B cell (primary cell): ENCODE results near the gene APOO. TPM values are rescaled to one million over a fixed set of nuclear protein-coding genes. Genes with fewer than 3 reads are reported as not detected.
"Not testable (repeated sequence)": the region's sequence is repeated elsewhere in the genome, so short reads cannot be mapped to it uniquely, and the experiment has no call there.

ENCODE experiments used
- ATAC-seq: fragments of 200-7000 bp; cut with Tn5 transposase; one replicate; pipeline ENCODE4 v1.10.0; 2021; ENCODE audit warnings: low read depth, mild to moderate bottlenecking, moderate number of reproducible peaks, moderate library complexity
- CTCF ChIA-PET: fragments of 350-600 bp; sonication (Branson Sonifier 250); formaldehyde crosslinking; loops from one replicate; lab custom pipeline; 2021; ENCODE audit warnings: antibody characterized with exemption, inconsistent platforms; lab: Charles Lee
- POLR2A ChIA-PET: fragments of 350-600 bp; sonication (Branson Sonifier 250); formaldehyde crosslinking; loops from one replicate; lab custom pipeline; 2021; ENCODE audit warnings: antibody characterized with exemption; lab: Charles Lee
- DNase-seq: peaks from one replicate; pipeline ENCODE4 v3.0.0; 2013
- H2AFZ ChIP-seq: 2 replicates; pipeline ENCODE4 v1.6.1; 2012; ENCODE audit warnings: mild to moderate bottlenecking, low read depth, low read length; ENCODE audit not compliant: insufficient read depth, poor library complexity, severe bottlenecking
- H3K27ac ChIP-seq, 2 donors: 1 replicate in 1 of 2; 2 replicates in 1 of 2; pipeline ENCODE4 v1.5.1; 2012 to 2013; ENCODE audit warnings: low read length in 2 of 2, mild to moderate bottlenecking in 2 of 2, moderate library complexity in 1 of 2
- H3K27me3 ChIP-seq, 4 experiments: fragments of 200-600 bp in 1 of 4; sonication (generic) in 1 of 4; replicated peaks in 1 of 4; 1 replicate in 2 of 4; 2 replicates in 2 of 4; pipeline versions ENCODE4 v1.6.1 to v1.7.0; 2013 to 2016; ENCODE audit warnings: low read length in 3 of 4, mild to moderate bottlenecking in 2 of 4, mixed read lengths in 1 of 4, moderate library complexity in 1 of 4; ENCODE audit not compliant: insufficient read depth in 4 of 4, control insufficient read depth in 3 of 4; ENCODE audit errors: control extremely low read depth in 1 of 4
- H3K36me3 ChIP-seq, 2 experiments: replicated peaks in 1 of 2; 1 replicate in 1 of 2; 2 replicates in 1 of 2; pipeline versions ENCODE4 v1.6.1 to v1.7.1; 2013; ENCODE audit warnings: low read length in 1 of 2; ENCODE audit not compliant: insufficient read depth in 2 of 2, control insufficient read depth in 1 of 2; ENCODE audit errors: control extremely low read depth in 1 of 2, extremely low read depth in 1 of 2
- H3K4me1 ChIP-seq, 2 donors: fragments of 200-600 bp in 1 of 2; sonication (generic) in 1 of 2; 1 replicate in 1 of 2; 2 replicates in 1 of 2; pipeline versions ENCODE4 v1.5.1 to v1.6.1; 2013 to 2017; ENCODE audit warnings: low read length in 2 of 2; ENCODE audit not compliant: control insufficient read depth in 2 of 2, insufficient read depth in 2 of 2
- H3K4me2 ChIP-seq: replicated peaks from 2 replicates; pipeline ENCODE3; 2012; ENCODE audit warnings: mild to moderate bottlenecking, low read depth, low read length; ENCODE audit not compliant: poor library complexity, severe bottlenecking
- H3K4me3 ChIP-seq, 5 experiments: fragments of 200-600 bp in 1 of 5; sonication (generic) in 1 of 5; 1 replicate in 3 of 5; 2 replicates in 2 of 5; pipeline versions ENCODE4 v1.5.1 to v1.7.0; 2011 to 2016; ENCODE audit warnings: low read length in 4 of 5, mild to moderate bottlenecking in 4 of 5, low read depth in 2 of 5, control low read depth in 1 of 5, moderate library complexity in 1 of 5; ENCODE audit not compliant: insufficient read depth in 1 of 5; ENCODE audit errors: control extremely low read depth in 1 of 5, extremely low read depth in 1 of 5
- H3K79me2 ChIP-seq: fragments of 200-600 bp; sonication (generic); one replicate; pipeline ENCODE4 v1.6.0; 2016; ENCODE audit warnings: low read length; ENCODE audit not compliant: control insufficient read depth, insufficient read depth
- H3K9ac ChIP-seq: fragments of 200-600 bp; sonication (generic); 2 replicates; pipeline ENCODE4 v1.6.1; 2017; ENCODE audit warnings: mild to moderate bottlenecking, low read length, moderate library complexity
- H3K9me3 ChIP-seq, 3 donors: one replicate each; pipeline versions ENCODE4 v1.6.1 to v1.7.1; 2013; ENCODE audit warnings: low read length in 2 of 3; ENCODE audit not compliant: control insufficient read depth in 2 of 3, insufficient read depth in 1 of 3; ENCODE audit errors: control extremely low read depth in 1 of 3
- H4K20me1 ChIP-seq: 2 replicates; pipeline ENCODE4 v1.6.0; 2012; ENCODE audit warnings: mild to moderate bottlenecking, low read length; ENCODE audit not compliant: insufficient read depth, control insufficient read depth, poor library complexity, severe bottlenecking
- H3K27ac Mint-ChIP-seq: one replicate; pipeline ENCODE4 v1.8.0; 2021; ENCODE audit warnings: mixed read lengths
- H3K27me3 Mint-ChIP-seq: one replicate; pipeline ENCODE4 v1.8.0; 2021; ENCODE audit warnings: mixed read lengths
- H3K4me1 Mint-ChIP-seq: one replicate; pipeline ENCODE4 v1.8.0; 2021; ENCODE audit warnings: mixed read lengths
- H3K4me3 Mint-ChIP-seq: one replicate; pipeline ENCODE4 v1.8.0; 2021; ENCODE audit warnings: mixed read lengths
- H3K9me3 Mint-ChIP-seq: one replicate; pipeline ENCODE4 v1.8.0; 2022; ENCODE audit warnings: mixed read lengths; ENCODE audit not compliant: insufficient read depth
- EZH2 ChIP-seq: IDR thresholded peaks from 2 replicates; pipeline ENCODE4 v1.6.1; 2012; ENCODE audit warnings: borderline replicate concordance, low read depth, mild to moderate bottlenecking, moderate library complexity, low read length; ENCODE audit not compliant: insufficient read depth, poor library complexity, severe bottlenecking
- WGBS: methylation state at CpG from one replicate; pipeline ENCODE4 v1.1.5; 2013; ENCODE audit warnings: missing lambda C conversion rate; ENCODE audit not compliant: insufficient coverage; 5-methylcytosine and 5-hydroxymethylcytosine counted together
- intact Hi-C: fragments of 100-400 bp; cut with micrococcal nuclease; formaldehyde crosslinking; loops from one replicate; pipeline ENCODE4 v1.10.0; 2022
- polyA plus RNA-seq: library from polyadenylated mRNA; depleted of rRNA; stranded (reverse); fragments of >200 nt; gene quantifications from 2 replicates; pipeline ENCODE4 v1.2.3, GENCODE V29; 2012
- total RNA-seq, 2 donors: library from RNA; stranded (reverse); fragments of 120-200 nt in 1 of 2; gene quantifications; 1 replicate in 1 of 2; 2 replicates in 1 of 2; pipeline versions ENCODE4 v1.2.3 to v1.2.4, GENCODE V29; 2013 to 2022
- TF ChIP-seq, protein P1 (sequence below): fragments of 200-600 bp; IDR thresholded peaks from one replicate; pipeline ENCODE4 v1.8.0; 2022; ENCODE audit warnings: antibody characterized with exemption, mild to moderate bottlenecking

APOO gene
- total and polyA plus RNA-seq, 2 donors (not counting 1 experiment from before 2014, with no cell fraction given) = 4.7 to 7.2 TPM

DNA sequence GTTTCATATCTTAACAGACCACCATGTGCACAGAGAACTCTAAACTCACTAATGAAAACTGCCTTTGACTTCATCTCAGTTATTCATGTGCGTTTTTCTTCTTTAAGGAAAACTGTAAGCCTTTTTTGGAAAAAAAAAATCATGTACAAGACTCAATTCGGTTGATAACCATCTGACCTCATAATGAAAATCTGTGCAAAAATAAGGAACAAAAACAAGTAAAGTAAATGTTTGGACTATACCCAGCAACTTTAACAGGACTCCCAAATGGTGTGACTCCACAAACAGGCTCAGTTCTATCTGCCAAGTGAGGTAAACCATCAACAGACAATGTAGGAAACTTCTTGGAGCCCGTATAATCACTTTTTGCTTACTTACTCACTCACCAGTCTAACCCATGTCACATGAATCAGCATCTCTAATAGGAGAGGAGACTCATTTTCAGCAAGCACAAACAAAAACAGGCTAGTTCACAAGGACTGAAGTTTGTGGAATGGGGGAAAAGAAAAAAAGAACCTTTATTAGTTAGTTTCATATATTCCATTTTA, 9.3 kb downstream of the APOO start:
- no peaks in the 10 kb centered on the region for H3K36me3 ChIP-seq
- no peak for DNase-seq
- Mint-ChIP-seq H3K27ac (peak overlapping the region; percentile 32), H3K9me3 (no peaks in the 10 kb centered on the region), H3K4me1 (no peaks in the 10 kb centered on the region), H3K27me3 (no peaks in the 10 kb centered on the region), H3K4me3 (no peak overlapping the region)
- no peak overlapping the region for H3K4me3 ChIP-seq
- no peak for ATAC-seq
- no peaks in the 10 kb centered on the region for H3K79me2 ChIP-seq
- ChIA-PET POLR2A (no interaction called here), CTCF (interaction anchor here (0.9 kb wide), 2 partner anchors 199 to 205 kb away, joined by 3 to 5 read pairs; no protein-coding TSS in a partner anchor)
- H3K4me1 ChIP-seq = peaks cover 6 to 9% of the 10 kb centered on the region in 2 donors
- H3K9ac ChIP-seq = no peak overlapping the region
- intact Hi-C loops = no loop called here
- WGBS = no CpG with 5 or more reads among the region's 3 CpGs
- no peaks in the 10 kb centered on the region for H3K27me3 ChIP-seq
- H3K9me3 ChIP-seq = no peaks in the 10 kb centered on the region
- H4K20me1 ChIP-seq = no peaks in the 10 kb centered on the region
- TF ChIP-seq, protein P1, sequence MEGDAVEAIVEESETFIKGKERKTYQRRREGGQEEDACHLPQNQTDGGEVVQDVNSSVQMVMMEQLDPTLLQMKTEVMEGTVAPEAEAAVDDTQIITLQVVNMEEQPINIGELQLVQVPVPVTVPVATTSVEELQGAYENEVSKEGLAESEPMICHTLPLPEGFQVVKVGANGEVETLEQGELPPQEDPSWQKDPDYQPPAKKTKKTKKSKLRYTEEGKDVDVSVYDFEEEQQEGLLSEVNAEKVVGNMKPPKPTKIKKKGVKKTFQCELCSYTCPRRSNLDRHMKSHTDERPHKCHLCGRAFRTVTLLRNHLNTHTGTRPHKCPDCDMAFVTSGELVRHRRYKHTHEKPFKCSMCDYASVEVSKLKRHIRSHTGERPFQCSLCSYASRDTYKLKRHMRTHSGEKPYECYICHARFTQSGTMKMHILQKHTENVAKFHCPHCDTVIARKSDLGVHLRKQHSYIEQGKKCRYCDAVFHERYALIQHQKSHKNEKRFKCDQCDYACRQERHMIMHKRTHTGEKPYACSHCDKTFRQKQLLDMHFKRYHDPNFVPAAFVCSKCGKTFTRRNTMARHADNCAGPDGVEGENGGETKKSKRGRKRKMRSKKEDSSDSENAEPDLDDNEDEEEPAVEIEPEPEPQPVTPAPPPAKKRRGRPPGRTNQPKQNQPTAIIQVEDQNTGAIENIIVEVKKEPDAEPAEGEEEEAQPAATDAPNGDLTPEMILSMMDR = no peak
- TF ChIP-seq EZH2 = no peak
- no peak overlapping the region for H3K27ac ChIP-seq
- H3K4me2 ChIP-seq = no peak overlapping the region
- no peak overlapping the region for H2AFZ ChIP-seq

GRCh38 chrX:23896981-23897380, 10.8 kb downstream of the APOO start:
- DNase-seq (no peak), ATAC-seq (no peak)
- Histone ChIP-seq H3K4me3 (no peak overlapping the region), H3K4me2 (no peak overlapping the region), H3K9me3 (no peaks in the 10 kb centered on the region), H3K79me2 (no peaks in the 10 kb centered on the region), H3K27me3 (no peaks in the 10 kb centered on the region), H3K4me1 (peaks cover 2 to 5% of the 10 kb centered on the region in 2 donors), H2AFZ (no peak overlapping the region), H3K9ac (no peak overlapping the region), H3K36me3 (no peaks in the 10 kb centered on the region), H4K20me1 (no peaks in the 10 kb centered on the region), H3K27ac (no peak overlapping the region)
- Mint-ChIP-seq H3K9me3 (no peaks in the 10 kb centered on the region), H3K27ac (no peak overlapping the region), H3K27me3 (no peaks in the 10 kb centered on the region), H3K4me3 (no peak overlapping the region), H3K4me1 (no peaks in the 10 kb centered on the region)
- no CpG with 5 or more reads among the region's 2 CpGs for WGBS
- CTCF ChIA-PET = interaction anchor here (0.8 kb wide), 1 partner anchor 203 kb away, joined by 3 read pairs; no protein-coding TSS in a partner anchor
- intact Hi-C loops = no loop called here
- POLR2A ChIA-PET = interaction anchor here (0.5 kb wide), 1 partner anchor 221 kb away, joined by 10 read pairs; no protein-coding TSS in a partner anchor
- TF ChIP-seq, protein P1 = no peak

GRCh38 chrX:23896539-23896938, 11.2 kb downstream of the APOO start:
- H3K4me1 ChIP-seq, H3K4me3 Mint-ChIP-seq, H3K79me2 ChIP-seq, H3K9ac ChIP-seq, H2AFZ ChIP-seq, H3K27ac Mint-ChIP-seq, H3K27me3 Mint-ChIP-seq, intact Hi-C loops, H3K36me3 ChIP-seq, H3K9me3 Mint-ChIP-seq, POLR2A ChIA-PET, H3K4me3 ChIP-seq, ATAC-seq, H3K4me2 ChIP-seq, H3K27me3 ChIP-seq, H3K4me1 Mint-ChIP-seq, H3K27ac ChIP-seq, H3K9me3 ChIP-seq, DNase-seq, H4K20me1 ChIP-seq: not testable (repeated sequence)
- 100% methylated on average over 1 of the region's 4 CpGs for WGBS
- CTCF ChIA-PET = interaction anchor here (0.8 kb wide), 1 partner anchor 202 kb away, joined by 3 read pairs; no protein-coding TSS in a partner anchor
